ENCODE results near the gene RAP1A. TPM values are rescaled to one million over a fixed set of nuclear protein-coding genes. Genes with fewer than 3 reads are reported as not detected.
A peak's percentile ranks its signal among the peaks of the same experiment; 100 is the strongest.
"Not testable (repeated sequence)": the region's sequence is repeated elsewhere in the genome, so short reads cannot be mapped to it uniquely, and the experiment has no call there.

RAP1A gene
- polyA plus RNA-seq, 4 donors: 62.8 to 87.1 (median 72.1) TPM

- no peak for DNase-seq (ENCODE audit: low read depth in 4 of 4, low spot score in 2 of 4)
Measured at GRCh38 chr1:111734426-111734825, 114.8 kb downstream of the RAP1A start.

GRCh38 chr1:111734856-111735255 lies 115.3 kb downstream of the RAP1A start:
- no peak for DNase-seq (ENCODE audit: low read depth in 4 of 4, low spot score in 2 of 4)

- no peak for DNase-seq (ENCODE audit: low read depth in 4 of 4, low spot score in 2 of 4)
Measured at GRCh38 chr1:111735321-111735720, 115.7 kb downstream of the RAP1A start.

- DNase-seq (ENCODE audit: low read depth in 4 of 4, low spot score in 2 of 4): no peak
Measured at GRCh38 chr1:111735858-111736544, 116.4 kb downstream of the RAP1A start.

GRCh38 chr1:111736548-111737215 lies 117.1 kb downstream of the RAP1A start:
- DNase-seq (ENCODE audit: low read depth in 4 of 4, low spot score in 2 of 4): no peak

GRCh38 chr1:111737216-111738132 lies 117.9 kb downstream of the RAP1A start:
- DNase-seq (ENCODE audit: low read depth in 4 of 4, low spot score in 2 of 4): no peak

- DNase-seq (ENCODE audit: low read depth in 4 of 4, low spot score in 2 of 4): no peak
Measured at GRCh38 chr1:111738133-111738435, 118.5 kb downstream of the RAP1A start.

- no peak for DNase-seq (ENCODE audit: low read depth in 4 of 4, low spot score in 2 of 4)
Measured at GRCh38 chr1:111738436-111739193, 119.0 kb downstream of the RAP1A start.

- peak in 1 of 4 donors; percentile 59 for DNase-seq (ENCODE audit: low read depth in 4 of 4, low spot score in 2 of 4)
Measured at GRCh38 chr1:111739194-111739924, 119.8 kb downstream of the RAP1A start, which contains the start of gene INKA2. Gene INKA2 (minus strand): TSS chr1:111739395. CDS start chr1:111739242, 153 bp downstream.

- no peak for DNase-seq (ENCODE audit: low read depth in 4 of 4, low spot score in 2 of 4)
Measured at GRCh38 chr1:111739925-111740765, 120.6 kb downstream of the RAP1A start.

GRCh38 chr1:111742292-111742691 lies 122.7 kb downstream of the RAP1A start:
- not testable (repeated sequence) for DNase-seq (ENCODE audit: low read depth in 4 of 4, low spot score in 2 of 4)

GRCh38 chr1:111742938-111743549 lies 123.5 kb downstream of the RAP1A start:
- no peak for DNase-seq (ENCODE audit: low read depth in 4 of 4, low spot score in 2 of 4)

- DNase-seq (ENCODE audit: low read depth in 4 of 4, low spot score in 2 of 4): no peak
Measured at GRCh38 chr1:111743679-111744101, 124.1 kb downstream of the RAP1A start.

GRCh38 chr1:111745675-111746613 lies 126.4 kb downstream of the RAP1A start:
- no peak for DNase-seq (ENCODE audit: low read depth in 4 of 4, low spot score in 2 of 4)

- DNase-seq (ENCODE audit: low read depth in 4 of 4, low spot score in 2 of 4): no peak
Measured at GRCh38 chr1:111746614-111746999, 127.0 kb downstream of the RAP1A start.

GRCh38 chr1:111747282-111747734 lies 127.7 kb downstream of the RAP1A start:
- no peak for DNase-seq (ENCODE audit: low read depth in 4 of 4, low spot score in 2 of 4)

GRCh38 chr1:111747947-111748346 lies 128.4 kb downstream of the RAP1A start:
- DNase-seq (ENCODE audit: low read depth in 4 of 4, low spot score in 2 of 4): no peak

All from left renal cortex interstitium (tissue), 4 donors.